K562 (cell line): Measurements from ENCODE around the gene PIF1. TPM values are rescaled to one million over a fixed set of nuclear protein-coding genes. Genes with fewer than 3 reads are reported as not detected.

Experiments used
- BDP1 ChIP-seq: IDR thresholded peaks from 3 replicates; pipeline ENCODE4 v1.6.1; 2011; ENCODE audit not compliant: insufficient read length, insufficient read depth
- JUN ChIP-seq, 2 experiments: sonication (generic) in 1 of 2; formaldehyde crosslinking in 1 of 2; IDR thresholded peaks; 2 replicates each; pipeline versions ENCODE4 v1.6.1 to v1.8.0; 2012 to 2022; ENCODE audit warnings: borderline replicate concordance in 2 of 2, mild to moderate bottlenecking in 2 of 2, improper control_type of control experiment in 1 of 2, low read depth in 1 of 2, low read length in 1 of 2, missing genetic modification reagents in 1 of 2
- KDM4B ChIP-seq, 2 experiments: fragments of 450-650 bp in 1 of 2; sonication (generic) in 1 of 2; IDR thresholded peaks; 2 replicates each; pipeline ENCODE4 v1.6.1; 2016 to 2017; ENCODE audit warnings: borderline replicate concordance in 2 of 2, antibody characterized with exemption in 1 of 2, low read depth in 1 of 2, mild to moderate bottlenecking in 1 of 2
- RAD51 ChIP-seq: fragments of 450-650 bp; IDR thresholded peaks from 2 replicates; pipeline ENCODE4 v1.7.1; 2016; ENCODE audit warnings: low read depth, mild to moderate bottlenecking, borderline replicate concordance
- RBM34 ChIP-seq: fragments of 200-400 bp; formaldehyde crosslinking; IDR thresholded peaks from 2 replicates; pipeline ENCODE4 v1.6.1; 2018; ENCODE audit warnings: low read length, borderline replicate concordance; ENCODE audit not compliant: insufficient read depth
- RBM39 ChIP-seq: fragments of 200-400 bp; formaldehyde crosslinking; optimal IDR thresholded peaks from 2 replicates; pipeline ENCODE3; 2018; ENCODE audit warnings: low read depth, low read length
- RFX1 ChIP-seq: fragments of 450-650 bp; IDR thresholded peaks from 2 replicates; pipeline ENCODE4 v1.6.1; 2016; ENCODE audit warnings: mild to moderate bottlenecking, moderate library complexity
- SMAD3 ChIP-seq: fragments of 450-650 bp; formaldehyde crosslinking; conservative IDR thresholded peaks from 2 replicates; pipeline ENCODE4 v1.4.0; 2020; ENCODE audit warnings: mild to moderate bottlenecking
- SMARCB1 ChIP-seq: IDR thresholded peaks from 2 replicates; pipeline ENCODE4 v1.6.1; 2011; ENCODE audit warnings: improper control_type of control experiment, low read depth; ENCODE audit not compliant: insufficient read length
- YY1 ChIP-seq, 3 experiments: IDR thresholded peaks; 2 replicates each; pipeline ENCODE4 v1.6.1; 2011; ENCODE audit warnings: low read length in 2 of 3, mild to moderate bottlenecking in 2 of 3, moderate library complexity in 2 of 3, borderline replicate concordance in 1 of 3, control low read depth in 1 of 3, low read depth in 1 of 3; ENCODE audit not compliant: insufficient read depth in 3 of 3, insufficient replicate concordance in 2 of 3, control insufficient read depth in 1 of 3, insufficient read length in 1 of 3; ENCODE audit errors: extremely low read depth in 1 of 3
- ZBTB7A ChIP-seq: IDR thresholded peaks from 2 replicates; pipeline ENCODE4 v1.6.1; 2011; ENCODE audit warnings: low read depth, mild to moderate bottlenecking, low read length, moderate library complexity, borderline replicate concordance; ENCODE audit not compliant: control insufficient read depth
- polyA plus RNA-seq, 8 experiments: library from polyadenylated mRNA; depleted of rRNA in 4 of 8; stranded (reverse) in 5 of 8; unstranded in 3 of 8; fragments of >200 nt; fragmentation: Nextera tagmentation in 2 of 8; fragmentation: Illumina TruSeq in 1 of 8; extraction: Ambion mirVana in 2 of 8; extraction: Trizol in 1 of 8; gene quantifications; 2 replicates each; pipeline versions ENCODE4 v1.2.1 to v1.2.3, GENCODE V29; 2011 to 2014; ENCODE audit warnings: inconsistent platforms in 1 of 8, missing spikeins in 1 of 8
- total RNA-seq, 7 experiments: library from RNA; depleted of rRNA in 6 of 7; stranded (reverse); fragments of >200 nt in 6 of 7; fragmentation: Illumina TruSeq in 2 of 7; extraction: Trizol in 2 of 7; gene quantifications; 2 replicates each; pipeline versions ENCODE4 v1.2.1 to v1.2.3, GENCODE V29; 2011 to 2021; ENCODE audit warnings: low replicate concordance in 1 of 7
- TF ChIP-seq, protein P1 (sequence below), 3 experiments: fragments of 200-800 bp in 1 of 3; fragments of 250-450 bp in 1 of 3; fragments of 450-650 bp in 1 of 3; sonication (Bioruptor Pico) in 1 of 3; sonication (Bioruptor generic) in 1 of 3; formaldehyde crosslinking in 1 of 3; IDR thresholded peaks; 2 replicates each; pipeline versions ENCODE4 v1.6.1 to v1.8.0; 2016 to 2022; ENCODE audit warnings: mild to moderate bottlenecking in 2 of 3, missing genetic modification characterization in 2 of 3, missing compliant biosample characterization in 1 of 3, moderate library complexity in 1 of 3
- TF ChIP-seq, protein P2 (sequence below), 2 experiments: fragments of 450-650 bp in 1 of 2; sonication (generic) in 1 of 2; formaldehyde crosslinking; conservative IDR thresholded peaks; 2 replicates each; pipeline versions ENCODE4 v1.4.0 to v1.8.1; 2020 to 2022; ENCODE audit warnings: mild to moderate bottlenecking in 1 of 2, missing genetic modification reagents in 1 of 2
- TF ChIP-seq, protein P3 (sequence below): sonication (generic); formaldehyde crosslinking; IDR thresholded peaks from 2 replicates; pipeline ENCODE4 v1.8.1; 2023; ENCODE audit warnings: missing genetic modification reagents, mild to moderate bottlenecking, borderline replicate concordance

PIF1 gene
- total and polyA plus RNA-seq, 9 of the 15 experiments (the other 6 are each of a cell fraction or from before 2014, with no cell fraction given), result 1.1 to 37.9 (median 11.5) TPM

DNA sequence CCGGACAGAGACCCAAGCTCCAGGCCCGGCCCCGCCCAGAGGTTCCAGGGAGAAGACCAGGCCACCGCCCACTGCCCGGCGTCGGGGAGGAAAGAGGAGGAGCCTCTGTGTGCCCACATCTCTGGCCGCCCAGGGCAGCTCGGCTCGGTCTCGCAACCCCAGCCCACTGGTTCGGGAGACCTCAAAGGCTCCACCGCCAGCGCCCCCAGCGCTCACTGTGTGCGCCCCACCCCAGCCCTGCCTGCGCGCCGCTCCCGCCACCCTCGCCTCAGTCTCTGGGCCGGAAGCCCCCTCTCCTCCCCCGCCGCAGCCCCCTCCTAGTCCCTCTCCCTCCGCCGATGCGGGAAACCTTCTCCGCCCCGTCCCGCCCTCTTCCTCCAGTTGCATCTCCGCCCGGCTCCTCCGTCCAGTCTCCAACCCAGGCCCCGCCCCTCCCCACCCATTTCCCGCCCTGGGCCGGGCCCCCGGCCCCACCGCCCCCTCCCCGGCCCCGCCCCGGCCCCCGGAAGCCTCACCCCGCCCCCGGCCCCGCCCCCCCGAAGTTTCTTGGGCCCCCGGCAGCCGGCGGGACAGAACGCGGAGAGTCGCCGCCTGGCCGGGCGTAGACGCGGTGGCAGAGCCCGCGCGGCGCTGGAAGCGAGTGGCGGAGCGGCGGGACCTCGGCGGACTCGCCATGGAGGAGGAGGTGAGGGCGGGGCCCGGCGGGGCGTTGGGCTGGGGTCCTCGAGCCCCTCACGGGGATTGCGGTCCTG, 16.1 kb upstream of the PIF1 start, which contains the start of gene PLEKHO2 (continued):
- TF ChIP-seq SMAD3 (CRISPR knock-in tag) (no peak), BDP1 (no peak), RAD51 (no peak), KDM4B (IDR thresholded peaks at IDR 0.05; ENCODE audit: borderline replicate concordance in 2 of 2, low read depth in 1 of 2) (peak in 1 of 2 experiments; percentile 85; a peak in 1 of 4 replicates), RBM34 (no peak), JUN (IDR thresholded peaks at IDR 0.05; ENCODE audit: borderline replicate concordance, low read depth, low read length) (no peak), JUN (CRISPR knock-in tag; IDR thresholded peaks at IDR 0.05; ENCODE audit: borderline replicate concordance) (no peak), RFX1 (no peak), ZBTB7A (peak; percentile 94), YY1 (IDR thresholded peaks at IDR 0.05; ENCODE audit: borderline replicate concordance in 1 of 3, control insufficient read depth in 1 of 3, extremely low read depth in 1 of 3, insufficient read depth in 3 of 3, insufficient read length in 1 of 3, insufficient replicate concordance in 2 of 3, low read depth in 1 of 3, low read length in 2 of 3) (peak in 1 of 3 experiments; percentile 46), SMARCB1 (no peak), RBM39 (no peak)
- TF ChIP-seq, protein P1, sequence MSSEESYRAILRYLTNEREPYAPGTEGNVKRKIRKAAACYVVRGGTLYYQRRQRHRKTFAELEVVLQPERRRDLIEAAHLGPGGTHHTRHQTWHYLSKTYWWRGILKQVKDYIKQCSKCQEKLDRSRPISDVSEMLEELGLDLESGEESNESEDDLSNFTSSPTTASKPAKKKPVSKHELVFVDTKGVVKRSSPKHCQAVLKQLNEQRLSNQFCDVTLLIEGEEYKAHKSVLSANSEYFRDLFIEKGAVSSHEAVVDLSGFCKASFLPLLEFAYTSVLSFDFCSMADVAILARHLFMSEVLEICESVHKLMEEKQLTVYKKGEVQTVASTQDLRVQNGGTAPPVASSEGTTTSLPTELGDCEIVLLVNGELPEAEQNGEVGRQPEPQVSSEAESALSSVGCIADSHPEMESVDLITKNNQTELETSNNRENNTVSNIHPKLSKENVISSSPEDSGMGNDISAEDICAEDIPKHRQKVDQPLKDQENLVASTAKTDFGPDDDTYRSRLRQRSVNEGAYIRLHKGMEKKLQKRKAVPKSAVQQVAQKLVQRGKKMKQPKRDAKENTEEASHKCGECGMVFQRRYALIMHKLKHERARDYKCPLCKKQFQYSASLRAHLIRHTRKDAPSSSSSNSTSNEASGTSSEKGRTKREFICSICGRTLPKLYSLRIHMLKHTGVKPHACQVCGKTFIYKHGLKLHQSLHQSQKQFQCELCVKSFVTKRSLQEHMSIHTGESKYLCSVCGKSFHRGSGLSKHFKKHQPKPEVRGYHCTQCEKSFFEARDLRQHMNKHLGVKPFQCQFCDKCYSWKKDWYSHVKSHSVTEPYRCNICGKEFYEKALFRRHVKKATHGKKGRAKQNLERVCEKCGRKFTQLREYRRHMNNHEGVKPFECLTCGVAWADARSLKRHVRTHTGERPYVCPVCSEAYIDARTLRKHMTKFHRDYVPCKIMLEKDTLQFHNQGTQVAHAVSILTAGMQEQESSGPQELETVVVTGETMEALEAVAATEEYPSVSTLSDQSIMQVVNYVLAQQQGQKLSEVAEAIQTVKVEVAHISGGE (CRISPR knock-in tag; IDR thresholded peaks at IDR 0.05), result peak in 1 of 3 experiments; percentile 50; a peak in 1 of 6 replicates
- TF ChIP-seq, protein P2, sequence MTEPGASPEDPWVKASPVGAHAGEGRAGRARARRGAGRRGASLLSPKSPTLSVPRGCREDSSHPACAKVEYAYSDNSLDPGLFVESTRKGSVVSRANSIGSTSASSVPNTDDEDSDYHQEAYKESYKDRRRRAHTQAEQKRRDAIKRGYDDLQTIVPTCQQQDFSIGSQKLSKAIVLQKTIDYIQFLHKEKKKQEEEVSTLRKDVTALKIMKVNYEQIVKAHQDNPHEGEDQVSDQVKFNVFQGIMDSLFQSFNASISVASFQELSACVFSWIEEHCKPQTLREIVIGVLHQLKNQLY (CRISPR knock-in tag; conservative IDR thresholded peaks at IDR 0.05), result no peak
- TF ChIP-seq, protein P3, sequence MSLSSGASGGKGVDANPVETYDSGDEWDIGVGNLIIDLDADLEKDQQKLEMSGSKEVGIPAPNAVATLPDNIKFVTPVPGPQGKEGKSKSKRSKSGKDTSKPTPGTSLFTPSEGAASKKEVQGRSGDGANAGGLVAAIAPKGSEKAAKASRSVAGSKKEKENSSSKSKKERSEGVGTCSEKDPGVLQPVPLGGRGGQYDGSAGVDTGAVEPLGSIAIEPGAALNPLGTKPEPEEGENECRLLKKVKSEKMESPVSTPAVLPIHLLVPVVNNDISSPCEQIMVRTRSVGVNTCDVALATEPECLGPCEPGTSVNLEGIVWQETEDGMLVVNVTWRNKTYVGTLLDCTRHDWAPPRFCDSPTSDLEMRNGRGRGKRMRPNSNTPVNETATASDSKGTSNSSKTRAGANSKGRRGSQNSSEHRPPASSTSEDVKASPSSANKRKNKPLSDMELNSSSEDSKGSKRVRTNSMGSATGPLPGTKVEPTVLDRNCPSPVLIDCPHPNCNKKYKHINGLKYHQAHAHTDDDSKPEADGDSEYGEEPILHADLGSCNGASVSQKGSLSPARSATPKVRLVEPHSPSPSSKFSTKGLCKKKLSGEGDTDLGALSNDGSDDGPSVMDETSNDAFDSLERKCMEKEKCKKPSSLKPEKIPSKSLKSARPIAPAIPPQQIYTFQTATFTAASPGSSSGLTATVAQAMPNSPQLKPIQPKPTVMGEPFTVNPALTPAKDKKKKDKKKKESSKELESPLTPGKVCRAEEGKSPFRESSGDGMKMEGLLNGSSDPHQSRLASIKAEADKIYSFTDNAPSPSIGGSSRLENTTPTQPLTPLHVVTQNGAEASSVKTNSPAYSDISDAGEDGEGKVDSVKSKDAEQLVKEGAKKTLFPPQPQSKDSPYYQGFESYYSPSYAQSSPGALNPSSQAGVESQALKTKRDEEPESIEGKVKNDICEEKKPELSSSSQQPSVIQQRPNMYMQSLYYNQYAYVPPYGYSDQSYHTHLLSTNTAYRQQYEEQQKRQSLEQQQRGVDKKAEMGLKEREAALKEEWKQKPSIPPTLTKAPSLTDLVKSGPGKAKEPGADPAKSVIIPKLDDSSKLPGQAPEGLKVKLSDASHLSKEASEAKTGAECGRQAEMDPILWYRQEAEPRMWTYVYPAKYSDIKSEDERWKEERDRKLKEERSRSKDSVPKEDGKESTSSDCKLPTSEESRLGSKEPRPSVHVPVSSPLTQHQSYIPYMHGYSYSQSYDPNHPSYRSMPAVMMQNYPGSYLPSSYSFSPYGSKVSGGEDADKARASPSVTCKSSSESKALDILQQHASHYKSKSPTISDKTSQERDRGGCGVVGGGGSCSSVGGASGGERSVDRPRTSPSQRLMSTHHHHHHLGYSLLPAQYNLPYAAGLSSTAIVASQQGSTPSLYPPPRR (CRISPR knock-in tag), result no peak
